ENCODE measurements around the gene RPAP2. TPM values are rescaled to one million over a fixed set of nuclear protein-coding genes. Genes with fewer than 3 reads are reported as not detected.
"Not testable (repeated sequence)": the region's sequence is repeated elsewhere in the genome, so short reads cannot be mapped to it uniquely, and the experiment has no call there.

The RPAP2 gene
- polyA plus RNA-seq, 1 donor, result 37.1 TPM

DNA sequence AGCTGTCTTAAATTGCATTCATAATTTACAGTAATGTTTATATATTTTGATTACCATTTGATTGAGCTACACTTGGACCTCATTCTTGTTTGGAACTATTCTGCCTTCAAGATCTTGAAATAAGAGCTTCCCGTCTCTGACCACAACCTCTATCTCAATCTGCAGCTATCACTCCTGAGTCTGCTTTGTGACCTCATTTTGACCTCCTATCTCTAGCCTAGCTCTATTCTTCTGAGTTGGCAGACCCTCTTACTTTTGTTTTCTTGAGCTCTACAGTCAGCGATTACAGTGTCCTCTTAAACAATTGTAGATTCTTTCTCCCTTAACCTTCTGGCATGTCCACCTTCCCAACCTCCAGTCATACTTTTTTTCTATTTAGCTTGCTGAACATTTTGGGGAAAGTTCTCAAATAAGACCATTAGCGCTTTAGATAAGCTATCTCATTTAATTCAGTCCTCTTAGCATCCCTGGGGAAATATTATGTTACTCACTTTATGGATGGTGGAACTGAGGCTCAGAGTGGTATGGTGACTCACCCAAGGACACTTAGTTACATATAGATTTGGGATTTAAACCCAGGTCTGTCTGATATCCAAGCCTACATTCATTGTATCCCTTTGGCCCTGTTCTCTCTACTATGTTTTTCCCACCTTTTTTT lies 19.1 kb downstream of the RPAP2 start:
- DNase-seq, result no peak

DNA sequence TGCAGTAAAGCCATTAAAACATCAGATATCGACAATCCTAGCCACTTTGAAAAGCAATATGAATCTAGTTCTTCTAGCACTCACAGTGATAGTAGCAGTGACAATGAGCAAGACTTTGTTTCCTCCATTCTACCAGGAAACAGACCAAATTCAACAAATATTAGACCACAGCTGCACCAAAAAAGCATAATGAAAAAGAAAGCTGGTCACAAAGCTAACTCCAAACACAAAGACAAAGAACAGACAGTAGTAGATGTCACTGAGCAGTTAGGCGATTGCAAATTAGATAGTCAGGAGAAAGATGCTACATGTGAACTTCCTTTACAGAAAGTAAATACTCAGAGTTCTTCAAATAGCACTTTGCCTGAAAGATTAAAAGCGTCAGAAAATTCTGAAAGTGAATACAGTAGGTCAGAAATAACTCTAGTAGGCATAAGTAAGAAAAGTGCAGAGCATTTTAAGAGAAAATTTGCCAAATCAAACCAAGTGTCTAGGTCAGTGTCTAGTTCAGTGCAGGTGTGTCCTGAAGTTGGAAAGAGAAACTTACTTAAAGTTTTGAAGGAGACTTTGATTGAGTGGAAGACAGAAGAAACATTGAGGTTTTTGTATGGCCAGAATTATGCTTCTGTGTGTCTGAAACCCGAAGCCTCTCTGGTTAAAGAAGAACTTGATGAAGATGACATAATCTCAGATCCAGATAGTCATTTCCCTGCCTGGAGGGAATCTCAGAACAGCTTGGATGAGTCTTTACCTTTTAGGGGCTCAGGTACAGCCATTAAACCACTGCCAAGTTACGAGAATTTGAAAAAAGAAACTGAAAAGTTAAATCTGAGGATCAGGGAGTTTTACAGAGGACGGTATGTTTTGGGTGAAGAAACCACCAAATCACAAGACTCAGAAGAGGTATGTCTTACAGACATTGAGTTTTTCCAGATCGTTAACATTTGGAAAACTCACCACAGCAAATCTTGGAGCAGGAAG lies 24.9 kb downstream of the RPAP2 start:
- DNase-seq, result no peak

DNA sequence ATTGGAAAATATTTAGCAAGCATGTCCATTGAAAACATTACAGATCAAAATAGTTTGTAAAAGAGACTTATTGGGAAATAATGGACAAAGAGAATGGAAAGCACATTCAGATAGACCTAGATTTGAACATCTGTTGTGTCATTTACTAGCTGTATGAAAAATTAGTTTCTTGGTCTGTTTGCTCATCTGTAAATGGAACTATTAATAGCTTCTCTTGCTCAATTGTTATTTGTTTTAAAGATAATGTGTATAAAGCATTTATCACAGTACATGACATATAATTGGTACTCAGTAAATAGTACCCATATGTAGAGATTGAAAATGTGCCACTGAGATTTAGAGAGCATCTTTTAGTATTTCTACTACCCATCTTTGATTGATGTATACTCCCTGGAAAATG lies 25.9 kb downstream of the RPAP2 start:
- DNase-seq, result no peak

DNA sequence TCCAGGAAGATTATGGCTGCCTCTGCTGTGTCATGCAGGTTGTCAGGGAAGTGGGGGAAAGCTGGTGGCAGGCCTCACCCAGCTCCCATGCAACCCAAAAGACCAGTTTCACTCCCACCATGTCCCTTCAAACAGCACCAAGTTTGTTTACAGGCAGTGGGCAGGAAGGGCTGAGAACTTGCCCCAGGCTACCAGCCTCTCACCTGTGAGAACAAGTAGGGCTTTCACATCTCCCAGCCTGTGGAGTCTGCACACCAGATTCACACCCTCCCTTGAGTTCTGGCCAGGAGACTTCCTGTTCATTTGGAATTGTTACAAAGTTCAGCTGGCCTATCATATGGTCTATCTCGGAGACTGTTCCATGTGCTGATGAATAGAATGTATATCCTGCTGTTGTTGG lies 27.8 kb downstream of the RPAP2 start:
- no peak for DNase-seq

DNA sequence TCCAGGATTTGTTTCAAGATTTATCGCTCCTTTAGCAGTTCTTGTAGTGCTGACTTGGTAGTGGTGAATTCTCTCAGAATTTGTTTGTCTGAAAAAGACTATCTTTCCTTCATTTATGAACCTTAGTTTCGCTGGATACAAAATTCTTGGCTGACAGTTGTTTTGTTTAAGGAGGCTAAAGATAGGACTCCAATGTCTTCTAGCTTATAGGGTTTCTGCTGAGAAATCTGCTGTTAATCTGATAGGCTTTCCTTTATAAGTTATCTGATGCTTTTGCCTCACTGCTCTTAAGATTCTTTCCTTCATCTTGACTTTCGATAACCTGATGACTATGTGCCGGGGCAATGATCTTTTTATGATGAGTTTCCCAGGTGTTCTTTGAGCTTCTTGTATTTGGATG lies 28.9 kb downstream of the RPAP2 start:
- no peak for DNase-seq

GRCh38 chr1:92329347-92330129 lies 30.7 kb downstream of the RPAP2 start:
- DNase-seq, result no peak

DNA sequence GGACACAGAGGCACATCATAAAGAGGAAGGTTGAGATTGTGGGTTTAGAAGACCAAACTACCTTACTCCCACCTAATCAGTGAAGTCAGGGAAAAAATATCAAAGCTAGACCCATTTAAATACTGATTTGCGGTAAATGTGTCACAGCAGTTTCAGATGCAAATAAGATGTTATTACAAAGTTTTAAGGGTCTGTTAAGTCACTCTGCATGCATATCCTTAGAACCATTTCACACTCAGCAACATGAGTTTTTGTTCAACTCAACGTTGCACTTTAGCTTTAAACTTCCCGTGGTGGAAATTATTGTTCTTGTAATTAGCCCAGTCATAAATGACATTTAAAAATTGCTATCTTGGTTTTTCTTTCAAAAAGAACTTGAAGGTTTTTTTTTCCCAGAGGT lies 34.8 kb downstream of the RPAP2 start:
- DNase-seq, result no peak

DNA sequence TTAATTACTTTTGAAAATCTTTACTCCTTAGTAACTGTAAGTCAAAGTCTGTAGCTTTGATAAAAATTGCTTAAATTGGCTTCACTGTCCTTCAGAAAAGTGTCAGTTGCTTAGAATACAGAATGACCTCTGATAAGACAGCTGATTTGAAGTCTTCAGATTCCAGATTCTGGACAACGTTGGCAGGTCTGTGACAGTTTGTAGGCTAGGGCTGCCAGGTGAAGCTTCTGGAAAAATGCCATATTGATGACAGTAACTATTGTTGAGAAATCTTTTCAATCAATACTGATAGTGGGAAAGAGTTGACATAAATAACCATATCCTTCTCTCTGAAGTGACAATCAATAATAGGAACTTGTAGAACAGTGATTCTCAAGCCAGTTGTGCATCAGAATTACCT lies 41.3 kb downstream of the RPAP2 start:
- DNase-seq, result no peak

DNA sequence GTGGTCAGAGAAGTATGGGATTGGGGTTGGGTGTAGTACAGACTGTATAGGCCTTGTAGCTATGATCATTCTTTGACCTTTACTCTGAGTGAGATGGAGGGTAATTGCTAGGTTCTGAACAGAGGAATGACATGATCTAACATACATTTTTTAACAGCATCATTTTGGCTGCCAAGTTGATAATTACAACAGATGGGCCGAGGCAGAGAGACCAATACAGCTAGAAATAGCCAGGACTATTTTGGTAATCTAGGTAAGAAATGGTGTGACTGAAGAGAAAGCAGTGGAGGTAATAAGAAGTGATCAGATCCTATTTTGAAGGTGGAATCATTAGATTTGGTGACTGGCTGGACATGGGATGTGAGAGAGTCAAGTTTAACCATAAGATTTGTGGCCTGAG lies 43.5 kb downstream of the RPAP2 start:
- no peak for DNase-seq

DNA sequence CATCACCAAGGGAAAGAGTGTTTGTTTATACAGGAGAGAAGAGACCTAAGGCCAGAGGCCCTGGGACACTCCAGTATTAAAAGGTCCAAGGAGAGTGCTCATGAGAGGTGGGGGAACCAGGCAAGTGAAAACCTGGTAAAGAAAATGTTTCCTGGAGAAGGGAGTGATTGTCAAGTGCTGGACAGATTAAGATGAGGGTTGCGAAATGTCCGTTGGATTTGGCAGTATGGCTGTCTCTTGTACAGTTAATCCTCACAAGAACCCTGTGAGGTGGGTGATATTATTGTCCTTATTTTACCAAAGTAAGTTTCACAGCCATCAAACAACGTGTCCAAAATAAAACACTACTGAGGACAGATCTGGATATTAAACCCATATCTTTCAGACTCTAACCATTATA lies 44.2 kb downstream of the RPAP2 start:
- DNase-seq, result no peak

- DNase-seq, result no peak
These were observed 48.2 kb downstream of the RPAP2 start for GRCh38 chr1:92346866-92347640.

- DNase-seq, result no peak
These were observed 54.0 kb downstream of the RPAP2 start for GRCh38 chr1:92352856-92353255.

DNA sequence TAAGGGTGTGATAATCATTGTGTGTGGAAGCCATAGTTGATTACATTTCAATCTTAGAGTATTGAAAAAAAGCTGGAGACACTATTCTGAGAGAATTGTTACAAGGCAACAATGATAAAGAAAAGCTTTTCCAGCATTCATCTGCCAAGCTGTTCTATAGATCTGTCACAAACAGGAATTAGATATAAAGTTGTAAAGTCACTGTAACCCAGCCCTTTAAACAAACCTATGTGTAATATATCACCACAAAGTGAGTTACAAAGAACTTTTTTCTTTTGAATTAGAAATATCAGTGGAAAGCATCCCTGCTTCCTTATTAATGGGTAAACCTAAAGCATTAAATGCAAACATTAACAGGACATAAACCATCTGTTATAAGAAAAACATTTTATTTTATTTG lies 55.4 kb downstream of the RPAP2 start:
- DNase-seq, result no peak

GRCh38 chr1:92356956-92357355 lies 58.1 kb downstream of the RPAP2 start:
- no peak for DNase-seq

DNA sequence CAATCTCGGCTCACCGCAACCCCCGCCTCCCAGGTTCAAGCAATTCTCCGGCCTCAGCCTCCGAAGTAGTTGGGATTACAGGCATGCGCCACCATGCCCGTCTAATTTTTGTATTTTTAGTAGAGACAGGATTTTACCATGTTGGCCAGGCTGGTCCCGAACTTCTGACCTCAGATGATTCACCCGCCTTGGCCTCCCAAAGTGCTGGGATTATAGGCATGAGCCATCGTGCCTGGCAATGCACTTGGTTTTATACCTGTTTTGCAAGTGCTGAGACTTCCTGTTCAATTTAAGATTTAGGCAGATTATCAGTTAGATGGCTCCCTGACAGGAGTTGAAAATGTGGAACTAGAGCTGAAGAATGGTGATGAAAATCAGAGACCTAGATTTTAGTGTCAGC lies 60.5 kb downstream of the RPAP2 start:
- DNase-seq, result not testable (repeated sequence)

DNA sequence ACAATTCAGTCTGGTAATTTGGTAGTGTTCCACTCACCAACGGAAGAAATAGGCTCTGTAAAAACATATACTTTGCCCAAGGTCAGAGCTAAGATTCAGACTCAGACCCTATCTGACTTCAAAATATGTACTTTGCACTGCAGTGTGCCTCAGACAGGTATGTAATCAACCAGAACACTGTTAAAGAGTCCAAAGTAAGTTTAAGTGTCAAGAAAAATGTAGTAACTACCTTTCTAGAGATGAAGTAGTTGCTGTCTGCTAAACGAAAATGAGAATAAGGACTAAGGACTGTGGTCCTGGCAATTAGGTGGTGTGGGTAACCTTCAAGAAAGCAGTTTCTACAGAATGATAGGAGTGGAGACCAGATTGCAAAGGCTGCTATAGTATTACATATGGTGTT lies 61.1 kb downstream of the RPAP2 start:
- DNase-seq, result no peak

- no peak for DNase-seq
These were observed 64.1 kb downstream of the RPAP2 start for GRCh38 chr1:92362970-92363369.

GRCh38 chr1:92363401-92363800 lies 64.5 kb downstream of the RPAP2 start:
- no peak for DNase-seq

DNA sequence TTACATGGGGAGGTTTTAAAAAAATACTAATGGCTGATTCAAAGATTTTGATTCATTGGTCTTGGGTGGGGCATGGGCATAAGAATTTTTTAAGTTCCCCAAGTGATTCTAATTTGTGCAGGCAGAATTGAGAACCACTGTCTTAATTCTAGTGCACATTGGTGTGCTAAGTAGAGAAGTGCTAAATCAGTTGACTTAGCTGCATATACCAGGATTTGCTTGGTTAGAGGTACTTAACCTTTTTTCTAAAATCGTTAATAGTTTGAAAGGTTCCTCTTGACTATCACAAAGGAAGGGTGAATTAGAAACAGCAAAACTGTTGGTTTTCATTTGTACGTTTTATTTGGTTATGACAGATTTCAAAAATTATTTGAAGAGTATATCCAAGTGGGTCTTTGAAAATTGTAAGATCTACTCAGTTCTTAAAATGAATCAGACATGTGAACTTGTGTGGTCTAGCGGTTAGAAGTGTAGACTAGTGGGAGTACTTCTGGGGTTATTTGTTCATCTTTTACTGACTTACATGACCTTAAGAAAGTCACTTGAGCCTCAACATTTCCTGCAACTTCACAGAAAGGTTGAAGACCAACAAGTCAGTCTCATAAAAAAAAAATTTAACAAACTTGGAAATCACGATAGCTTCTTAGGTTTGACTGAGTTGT lies 66.7 kb downstream of the RPAP2 start:
- DNase-seq, result no peak

- DNase-seq, result no peak
These were observed 67.2 kb downstream of the RPAP2 start for GRCh38 chr1:92366040-92366395.

GRCh38 chr1:92367496-92367895 lies 68.6 kb downstream of the RPAP2 start:
- no peak for DNase-seq

GRCh38 chr1:92372164-92372563 lies 73.3 kb downstream of the RPAP2 start:
- DNase-seq, result no peak
